Neural crest cell (in vitro differentiated cells): ENCODE results near the gene PPM1L. TPM values are rescaled to one million over a fixed set of nuclear protein-coding genes. Genes with fewer than 3 reads are reported as not detected.

Experiments
- DNase-seq: peaks from one replicate; pipeline ENCODE4 v3.0.0; 2021; ENCODE audit warnings: low read depth, mixed read lengths, low spot score
- H3K27ac Mint-ChIP-seq: one replicate; pipeline ENCODE4 v1.8.0; 2021; ENCODE audit warnings: mild to moderate bottlenecking, mixed read lengths; ENCODE audit not compliant: unreplicated experiment
- H3K27me3 Mint-ChIP-seq: 2 replicates; pipeline ENCODE4 v1.8.0; 2021; ENCODE audit warnings: low read depth, mild to moderate bottlenecking, mixed read lengths
- H3K36me3 Mint-ChIP-seq: 2 replicates; pipeline ENCODE4 v1.8.0; 2021; ENCODE audit warnings: low read depth, mild to moderate bottlenecking, mixed read lengths
- H3K4me1 Mint-ChIP-seq: 2 replicates; pipeline ENCODE4 v1.8.0; 2021; ENCODE audit warnings: mixed read lengths
- H3K4me3 Mint-ChIP-seq: one replicate; pipeline ENCODE4 v1.8.0; 2021; ENCODE audit warnings: mild to moderate bottlenecking, mixed read lengths
- H3K9me3 Mint-ChIP-seq: 2 replicates; pipeline ENCODE4 v1.8.0; 2021; ENCODE audit warnings: mixed read lengths
- total RNA-seq: library from RNA; stranded (reverse); gene quantifications from 2 replicates; pipeline ENCODE4 v1.2.1, GENCODE V29; 2021
- TF ChIP-seq, protein P1 (sequence below): fragments of 200-600 bp; sonication (generic); conservative IDR thresholded peaks from 2 replicates; pipeline ENCODE4 v1.5.0; 2021; ENCODE audit warnings: antibody characterized with exemption, mild to moderate bottlenecking

Gene PPM1L
- total RNA-seq, 1 donor from 2014 or later = 34.3 TPM

- no peaks in the 10 kb centered on the region for H3K4me1 Mint-ChIP-seq
- no peak overlapping the region for H3K27ac Mint-ChIP-seq
- H3K9me3 Mint-ChIP-seq = no peaks in the 10 kb centered on the region
- no peak for DNase-seq
- H3K27me3 Mint-ChIP-seq = no peaks in the 10 kb centered on the region
- no peak overlapping the region for H3K4me3 Mint-ChIP-seq
- H3K36me3 Mint-ChIP-seq = no peaks in the 10 kb centered on the region
- TF ChIP-seq, protein P1, sequence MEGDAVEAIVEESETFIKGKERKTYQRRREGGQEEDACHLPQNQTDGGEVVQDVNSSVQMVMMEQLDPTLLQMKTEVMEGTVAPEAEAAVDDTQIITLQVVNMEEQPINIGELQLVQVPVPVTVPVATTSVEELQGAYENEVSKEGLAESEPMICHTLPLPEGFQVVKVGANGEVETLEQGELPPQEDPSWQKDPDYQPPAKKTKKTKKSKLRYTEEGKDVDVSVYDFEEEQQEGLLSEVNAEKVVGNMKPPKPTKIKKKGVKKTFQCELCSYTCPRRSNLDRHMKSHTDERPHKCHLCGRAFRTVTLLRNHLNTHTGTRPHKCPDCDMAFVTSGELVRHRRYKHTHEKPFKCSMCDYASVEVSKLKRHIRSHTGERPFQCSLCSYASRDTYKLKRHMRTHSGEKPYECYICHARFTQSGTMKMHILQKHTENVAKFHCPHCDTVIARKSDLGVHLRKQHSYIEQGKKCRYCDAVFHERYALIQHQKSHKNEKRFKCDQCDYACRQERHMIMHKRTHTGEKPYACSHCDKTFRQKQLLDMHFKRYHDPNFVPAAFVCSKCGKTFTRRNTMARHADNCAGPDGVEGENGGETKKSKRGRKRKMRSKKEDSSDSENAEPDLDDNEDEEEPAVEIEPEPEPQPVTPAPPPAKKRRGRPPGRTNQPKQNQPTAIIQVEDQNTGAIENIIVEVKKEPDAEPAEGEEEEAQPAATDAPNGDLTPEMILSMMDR = no peak
These were observed 114.3 kb downstream of the PPM1L start for GRCh38 chr3:160870327-160870726.

DNA sequence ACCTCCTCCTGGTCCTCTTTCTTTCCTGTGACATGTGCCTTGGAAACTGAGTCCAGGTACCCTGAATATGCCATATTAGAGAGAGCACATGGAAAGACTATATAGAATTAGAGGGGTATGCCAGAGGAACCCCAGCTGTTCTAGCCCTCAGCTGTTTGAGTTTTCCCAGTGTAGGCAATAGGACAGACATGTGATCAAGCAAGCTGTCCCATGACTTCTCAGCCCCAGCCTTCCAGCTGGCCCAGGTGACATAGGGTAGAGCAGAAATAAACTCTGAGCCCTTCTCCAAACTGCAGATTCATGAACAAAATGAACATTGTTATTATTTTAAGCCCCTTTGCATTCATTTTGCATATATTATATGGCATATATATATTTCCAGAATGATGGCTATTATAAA, 118.7 kb downstream of the PPM1L start:
- no peak for DNase-seq
- Mint-ChIP-seq H3K9me3 (no peaks in the 10 kb centered on the region), H3K4me1 (peaks cover 8% of the 10 kb centered on the region), H3K27ac (no peak overlapping the region), H3K27me3 (no peaks in the 10 kb centered on the region), H3K36me3 (no peaks in the 10 kb centered on the region), H3K4me3 (no peak overlapping the region)
- TF ChIP-seq, protein P1 = no peak

GRCh38 chr3:160876643-160877042, 120.6 kb downstream of the PPM1L start:
- no peak overlapping the region for H3K4me3 Mint-ChIP-seq
- H3K27me3 Mint-ChIP-seq = no peaks in the 10 kb centered on the region
- no peak overlapping the region for H3K27ac Mint-ChIP-seq
- H3K36me3 Mint-ChIP-seq = no peaks in the 10 kb centered on the region
- DNase-seq = no peak
- H3K4me1 Mint-ChIP-seq = peaks cover 8% of the 10 kb centered on the region
- no peaks in the 10 kb centered on the region for H3K9me3 Mint-ChIP-seq
- TF ChIP-seq, protein P1 = no peak

DNA sequence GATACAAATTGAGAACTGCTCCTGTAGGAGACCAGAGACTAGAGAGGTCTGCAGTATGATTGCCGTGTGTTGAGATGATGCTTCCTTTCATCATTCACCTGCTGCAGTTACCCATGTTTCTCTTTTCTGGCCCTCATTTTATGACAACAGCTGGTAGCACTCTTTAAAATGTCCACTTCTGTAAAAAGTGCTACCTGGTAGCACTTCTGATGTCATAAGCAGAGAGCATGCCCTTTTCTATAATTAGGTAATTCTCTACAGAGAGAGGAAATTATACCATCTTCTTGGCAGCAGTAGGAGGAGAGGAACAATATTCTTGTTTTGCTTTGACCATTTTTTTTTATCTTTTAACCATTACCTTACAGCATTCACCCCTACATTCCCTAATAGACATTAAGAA, 123.8 kb downstream of the PPM1L start:
- Mint-ChIP-seq H3K4me3 (no peak overlapping the region), H3K4me1 (peaks cover 8% of the 10 kb centered on the region), H3K27ac (no peak overlapping the region), H3K9me3 (no peaks in the 10 kb centered on the region), H3K36me3 (no peaks in the 10 kb centered on the region), H3K27me3 (no peaks in the 10 kb centered on the region)
- no peak for DNase-seq
- TF ChIP-seq, protein P1 = no peak

DNA sequence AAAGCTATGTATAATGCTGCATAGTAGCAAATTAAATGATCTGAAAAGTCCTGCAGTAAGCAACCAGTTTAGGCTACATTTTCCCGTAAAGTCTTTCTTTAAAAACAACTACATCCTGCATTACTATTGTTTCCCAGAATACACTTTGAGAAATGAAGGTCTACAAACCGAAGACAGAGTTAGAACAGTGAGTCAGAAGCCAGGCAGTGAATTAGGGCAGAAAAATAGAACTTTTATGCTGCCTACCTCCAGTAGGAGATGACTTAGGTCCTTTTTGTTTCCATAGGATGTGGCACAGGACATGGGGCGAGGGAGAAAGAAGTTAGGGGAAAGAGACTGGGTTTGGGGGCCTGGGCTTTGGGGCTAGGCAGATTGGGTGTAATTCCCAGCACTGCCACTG, 127.3 kb downstream of the PPM1L start:
- peaks cover 14% of the 10 kb centered on the region for H3K4me1 Mint-ChIP-seq
- DNase-seq = no peak
- H3K4me3 Mint-ChIP-seq = no peak overlapping the region
- peaks cover 19% of the 10 kb centered on the region for H3K9me3 Mint-ChIP-seq
- TF ChIP-seq, protein P1 = no peak
- H3K27me3 Mint-ChIP-seq = no peaks in the 10 kb centered on the region
- no peak overlapping the region for H3K27ac Mint-ChIP-seq
- peaks cover 21% of the 10 kb centered on the region for H3K36me3 Mint-ChIP-seq
